CD4-positive, alpha-beta T cell treated with Interleukin-17A for 1 hour (primary cell): ENCODE measurements around the gene DGCR8.
A peak's percentile ranks its signal among the peaks of the same experiment; 100 is the strongest.
"Not testable (repeated sequence)": the region's sequence is repeated elsewhere in the genome, so short reads cannot be mapped to it uniquely, and the experiment has no call there.

Experiments
- DNase-seq: peaks from one replicate; pipeline ENCODE4 v3.0.0-alpha.2; 2020

The DGCR8 gene

GRCh38 chr22:20156611-20157429 lies 76.8 kb downstream of the DGCR8 start:
- peak; percentile 89 for DNase-seq

GRCh38 chr22:20157430-20158183 lies 77.6 kb downstream of the DGCR8 start:
- no peak for DNase-seq

- DNase-seq, result no peak
Measured at GRCh38 chr22:20158391-20159036, 78.5 kb downstream of the DGCR8 start.

- no peak for DNase-seq
Measured at GRCh38 chr22:20159076-20159475, 79.0 kb downstream of the DGCR8 start.

- not testable (repeated sequence) for DNase-seq
Measured at GRCh38 chr22:20159531-20159930, 79.5 kb downstream of the DGCR8 start.

GRCh38 chr22:20160041-20160440 lies 80.0 kb downstream of the DGCR8 start:
- no peak for DNase-seq
